CD1c-positive myeloid dendritic cell (primary cell): Measurements from ENCODE around the gene PLOD2.

Source experiments
- DNase-seq: peaks from one replicate; pipeline ENCODE4 v3.0.0-alpha.2; 2016; ENCODE audit errors: extremely low spot score

The PLOD2 gene

GRCh38 chr3:146100825-146101444, 60.0 kb downstream of the PLOD2 start:
- DNase-seq, result no peak

DNA sequence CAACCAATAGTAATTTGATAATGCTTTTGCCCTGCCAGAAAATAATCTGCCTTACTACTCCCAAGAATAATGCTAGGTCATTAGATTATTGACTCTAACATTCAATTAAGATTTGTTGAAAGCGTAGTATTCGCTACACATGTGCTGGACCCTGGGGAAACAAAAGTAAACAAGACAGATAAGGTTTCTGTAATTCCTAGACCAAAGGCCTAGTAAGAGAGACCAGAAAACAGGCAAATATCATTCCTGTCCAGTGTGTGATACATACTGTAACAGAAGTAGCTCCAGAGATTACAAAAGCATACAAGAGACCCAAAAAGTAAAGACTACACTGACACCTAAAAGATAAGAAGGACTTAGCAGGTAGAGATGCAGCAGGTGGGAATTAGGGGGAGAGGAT, 60.8 kb downstream of the PLOD2 start:
- DNase-seq, result no peak

GRCh38 chr3:146099316-146099715, 61.7 kb downstream of the PLOD2 start:
- no peak for DNase-seq

- DNase-seq, result no peak
Observed at GRCh38 chr3:146093896-146094295, 67.1 kb downstream of the PLOD2 start.

DNA sequence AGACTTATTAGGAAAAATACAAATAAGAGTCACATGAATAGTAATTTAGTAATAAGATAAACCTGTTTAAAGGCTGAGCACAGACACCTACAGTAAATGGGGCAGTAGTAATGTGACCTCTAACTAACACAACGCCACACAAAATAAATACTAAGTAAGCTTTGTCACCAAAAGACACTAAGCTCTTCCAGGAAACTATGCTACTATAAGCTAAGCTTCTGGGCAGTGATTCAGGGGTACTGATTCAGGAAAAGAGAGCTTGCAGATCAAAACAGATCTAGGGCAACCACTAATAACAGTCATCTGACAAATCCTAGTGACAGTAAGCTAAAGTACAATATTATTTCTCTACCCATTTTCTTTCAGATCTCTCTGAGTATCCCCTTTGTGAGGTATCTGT, 68.8 kb downstream of the PLOD2 start:
- DNase-seq, result no peak

GRCh38 chr3:146091397-146091796, 69.6 kb downstream of the PLOD2 start:
- DNase-seq, result no peak

GRCh38 chr3:146090521-146090920, 70.5 kb downstream of the PLOD2 start:
- DNase-seq, result no peak

GRCh38 chr3:146088840-146089239, 72.1 kb downstream of the PLOD2 start:
- no peak for DNase-seq

DNA sequence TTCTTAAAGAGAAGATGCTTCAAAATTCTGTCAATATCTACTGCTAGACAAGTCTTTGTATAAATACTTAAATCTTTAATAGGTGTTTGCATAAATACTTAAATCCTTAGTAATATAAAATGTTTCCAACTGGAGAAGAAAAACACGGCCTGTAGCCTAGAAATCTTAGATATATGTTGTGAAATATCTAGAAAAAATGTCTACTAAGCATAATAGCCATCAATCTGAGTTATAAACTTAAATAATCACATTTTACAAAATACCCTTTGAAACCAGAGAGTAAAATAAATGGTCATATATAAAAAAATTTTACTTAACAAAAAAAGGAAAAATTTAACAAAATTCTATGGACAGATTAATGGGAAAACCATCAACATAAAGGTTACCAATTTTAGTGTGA, 73.9 kb downstream of the PLOD2 start:
- no peak for DNase-seq

DNA sequence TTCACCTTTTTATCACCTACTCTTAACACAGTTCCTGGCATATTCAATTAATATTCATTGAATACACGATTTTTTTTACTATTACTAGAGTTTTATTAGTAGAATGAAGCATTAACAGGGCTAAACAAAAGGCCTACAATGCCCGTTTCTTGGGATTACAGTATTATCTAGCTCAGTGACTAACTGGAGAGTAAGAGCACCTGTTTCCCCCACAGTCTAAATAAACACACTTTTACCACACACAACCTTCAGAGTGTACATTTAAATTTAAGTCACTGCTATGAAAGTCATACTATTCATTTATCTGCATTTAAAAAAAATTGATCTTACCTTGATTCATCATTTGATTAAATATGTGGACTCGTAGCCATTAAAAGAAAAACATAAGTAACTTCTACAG, 74.8 kb downstream of the PLOD2 start:
- DNase-seq, result no peak

- DNase-seq, result no peak
Observed at GRCh38 chr3:146085678-146086077, 75.3 kb downstream of the PLOD2 start.

DNA sequence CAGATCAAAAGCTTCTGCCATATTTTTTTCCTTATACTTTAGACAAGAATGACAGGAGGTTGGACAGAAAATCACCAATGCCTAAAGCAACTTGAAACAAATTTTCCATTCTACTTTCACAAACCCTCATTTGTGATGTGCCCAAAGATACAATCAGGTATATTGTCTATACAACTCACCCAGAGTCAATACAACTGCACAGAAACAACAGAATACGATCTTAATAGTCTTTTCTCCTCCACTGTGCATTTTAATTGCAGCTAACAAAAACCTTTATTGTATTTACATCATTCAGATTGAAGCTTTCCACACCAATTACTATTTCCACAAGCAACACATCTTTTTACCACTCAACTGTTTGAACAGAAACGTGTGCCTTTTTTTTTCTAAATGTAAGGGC, 80.4 kb downstream of the PLOD2 start:
- no peak for DNase-seq

DNA sequence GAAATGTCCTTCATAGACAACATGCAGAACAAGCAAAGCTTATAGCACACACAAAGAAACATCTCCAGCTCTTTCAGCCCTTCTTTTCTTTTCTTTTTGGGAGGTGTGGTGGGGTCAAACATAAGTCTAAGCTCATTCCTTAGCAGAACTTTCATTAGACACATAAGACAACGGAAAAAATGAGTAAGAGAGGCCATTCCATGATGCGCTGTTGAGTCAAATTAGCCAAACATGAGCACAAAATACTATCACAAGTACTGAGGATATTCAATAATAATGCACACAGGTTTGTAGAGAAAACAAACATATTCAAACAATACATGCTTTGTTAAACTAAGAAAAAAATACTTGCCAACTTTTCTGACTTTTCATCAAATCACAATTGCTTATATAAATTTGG, 83.0 kb downstream of the PLOD2 start:
- no peak for DNase-seq

- no peak for DNase-seq
Observed at GRCh38 chr3:146077181-146077580, 83.8 kb downstream of the PLOD2 start.

GRCh38 chr3:146072824-146073223, 88.2 kb downstream of the PLOD2 start:
- no peak for DNase-seq

GRCh38 chr3:146072061-146072460, 88.9 kb downstream of the PLOD2 start:
- no peak for DNase-seq

DNA sequence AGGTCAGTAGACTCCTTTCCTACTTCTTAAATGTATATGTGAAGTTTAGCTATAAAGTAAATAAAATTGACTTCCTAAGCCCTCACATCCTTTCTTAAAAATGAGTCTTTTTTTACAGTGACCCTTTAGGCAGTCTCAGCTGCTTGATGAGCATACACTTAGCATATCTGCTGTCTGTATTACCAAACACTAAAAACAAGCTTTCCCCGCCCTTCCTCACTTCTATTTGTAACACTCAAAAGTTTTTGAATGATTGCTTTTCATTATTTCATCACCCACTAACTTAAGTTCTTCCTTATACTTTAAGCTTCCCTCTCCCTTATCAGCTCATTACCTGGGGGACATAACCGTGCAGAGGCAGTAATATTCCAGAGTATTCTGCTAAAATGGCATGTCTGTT, 89.4 kb downstream of the PLOD2 start:
- DNase-seq, result no peak

- no peak for DNase-seq
Observed at GRCh38 chr3:146067048-146067447, 93.9 kb downstream of the PLOD2 start.

- peak; percentile 67 for DNase-seq
Observed at GRCh38 chr3:146065573-146066006, 95.4 kb downstream of the PLOD2 start.

DNA sequence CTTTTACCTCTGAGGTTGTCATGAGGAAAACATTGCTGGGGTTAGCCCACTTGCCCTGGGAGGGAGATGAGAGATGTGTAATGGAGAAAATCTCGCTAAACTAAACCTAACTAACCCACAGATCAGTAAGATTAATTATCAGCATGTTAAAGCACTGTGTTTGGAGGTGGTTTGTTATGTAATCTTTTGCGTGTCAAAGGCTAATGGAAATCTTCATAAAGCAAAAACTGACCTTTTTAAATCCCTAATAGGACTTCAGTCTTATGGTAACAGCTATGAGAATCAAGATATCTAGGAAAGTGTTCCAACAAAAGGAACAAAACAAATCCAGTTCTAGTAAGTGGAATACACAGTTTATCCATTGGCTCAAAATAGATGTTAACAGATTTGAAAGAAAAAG, 102.7 kb downstream of the PLOD2 start:
- DNase-seq, result no peak

- no peak for DNase-seq
Observed at GRCh38 chr3:146052791-146053310, 108.1 kb downstream of the PLOD2 start.

GRCh38 chr3:146052056-146052790, 108.8 kb downstream of the PLOD2 start:
- DNase-seq, result no peak

DNA sequence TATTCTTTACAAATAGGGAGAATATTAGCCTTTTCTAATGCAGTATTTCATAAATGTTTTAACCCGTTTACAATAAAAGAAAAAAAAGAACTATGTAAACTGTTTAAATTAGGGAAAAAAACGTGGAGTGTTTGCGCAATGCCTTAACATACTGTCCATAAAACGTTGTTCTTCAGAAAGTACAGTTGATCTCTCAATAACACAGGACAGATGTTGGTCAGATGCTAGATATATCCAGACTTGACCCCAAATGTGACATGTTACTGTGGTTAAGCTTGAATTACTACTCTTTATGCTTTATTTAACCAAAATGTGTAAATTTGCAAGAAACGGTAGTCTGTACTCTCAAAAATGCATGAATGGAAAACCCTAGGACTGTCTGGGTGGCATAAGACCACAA, 110.3 kb downstream of the PLOD2 start:
- DNase-seq, result no peak
